Measurements from ENCODE around the gene CDKN2B-AS1. TPM values are rescaled to one million over a fixed set of nuclear protein-coding genes. Genes with fewer than 3 reads are reported as not detected.

The CDKN2B-AS1 gene
- total and polyA plus RNA-seq, 2 of the 13 experiments (the other 11 are each of a cell fraction or from before 2014, with no cell fraction given), result 0.64 to 2.3 TPM

DNA sequence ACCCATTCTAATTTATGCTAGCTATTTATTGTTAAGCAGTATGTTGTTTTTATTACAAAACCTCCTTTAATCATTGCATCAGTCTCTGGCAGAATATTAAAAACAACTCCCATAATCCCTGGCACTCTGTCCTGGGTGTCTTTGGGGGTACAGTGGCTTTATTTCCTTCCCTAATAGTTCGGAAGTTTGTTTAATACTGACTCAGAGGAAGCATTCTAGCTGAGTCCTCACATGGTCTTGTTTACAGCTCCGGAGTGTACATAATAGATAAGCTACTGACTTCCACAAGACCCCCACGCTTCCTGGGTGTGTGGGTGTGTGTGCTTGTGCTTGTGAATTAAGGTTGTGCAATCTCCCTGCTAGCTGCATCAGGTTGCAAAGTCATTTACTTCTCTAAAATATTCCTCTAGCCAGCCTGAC is 164.3 kb downstream of the CDKN2B-AS1 start (continued):
- no peak for TF ChIP-seq GZF1 (CRISPR knock-in tag; IDR thresholded peaks at IDR 0.05)
- no peak for TF ChIP-seq ZNF205 (CRISPR knock-in tag; IDR thresholded peaks at IDR 0.05)
- TF ChIP-seq YEATS4 (CRISPR knock-in tag; IDR thresholded peaks at IDR 0.05; ENCODE audit: borderline replicate concordance), result no peak
- TF ChIP-seq, protein P1, sequence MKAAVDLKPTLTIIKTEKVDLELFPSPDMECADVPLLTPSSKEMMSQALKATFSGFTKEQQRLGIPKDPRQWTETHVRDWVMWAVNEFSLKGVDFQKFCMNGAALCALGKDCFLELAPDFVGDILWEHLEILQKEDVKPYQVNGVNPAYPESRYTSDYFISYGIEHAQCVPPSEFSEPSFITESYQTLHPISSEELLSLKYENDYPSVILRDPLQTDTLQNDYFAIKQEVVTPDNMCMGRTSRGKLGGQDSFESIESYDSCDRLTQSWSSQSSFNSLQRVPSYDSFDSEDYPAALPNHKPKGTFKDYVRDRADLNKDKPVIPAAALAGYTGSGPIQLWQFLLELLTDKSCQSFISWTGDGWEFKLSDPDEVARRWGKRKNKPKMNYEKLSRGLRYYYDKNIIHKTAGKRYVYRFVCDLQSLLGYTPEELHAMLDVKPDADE (CRISPR knock-in tag; IDR thresholded peaks at IDR 0.05), result no peak
- no peak for TF ChIP-seq HNRNPH1 (optimal IDR thresholded peaks at IDR 0.05; ENCODE audit: low read depth, low read length)
- peak; percentile 65 for TF ChIP-seq ZNF12 (CRISPR knock-in tag; IDR thresholded peaks at IDR 0.05)
- TF ChIP-seq, protein P2, sequence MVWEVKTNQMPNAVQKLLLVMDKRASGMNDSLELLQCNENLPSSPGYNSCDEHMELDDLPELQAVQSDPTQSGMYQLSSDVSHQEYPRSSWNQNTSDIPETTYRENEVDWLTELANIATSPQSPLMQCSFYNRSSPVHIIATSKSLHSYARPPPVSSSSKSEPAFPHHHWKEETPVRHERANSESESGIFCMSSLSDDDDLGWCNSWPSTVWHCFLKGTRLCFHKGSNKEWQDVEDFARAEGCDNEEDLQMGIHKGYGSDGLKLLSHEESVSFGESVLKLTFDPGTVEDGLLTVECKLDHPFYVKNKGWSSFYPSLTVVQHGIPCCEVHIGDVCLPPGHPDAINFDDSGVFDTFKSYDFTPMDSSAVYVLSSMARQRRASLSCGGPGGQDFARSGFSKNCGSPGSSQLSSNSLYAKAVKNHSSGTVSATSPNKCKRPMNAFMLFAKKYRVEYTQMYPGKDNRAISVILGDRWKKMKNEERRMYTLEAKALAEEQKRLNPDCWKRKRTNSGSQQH (CRISPR knock-in tag; IDR thresholded peaks at IDR 0.05; ENCODE audit: low read depth), result no peak
- no peak for TF ChIP-seq PAF1 (CRISPR knock-in tag; IDR thresholded peaks at IDR 0.05)
- TF ChIP-seq, protein P3, sequence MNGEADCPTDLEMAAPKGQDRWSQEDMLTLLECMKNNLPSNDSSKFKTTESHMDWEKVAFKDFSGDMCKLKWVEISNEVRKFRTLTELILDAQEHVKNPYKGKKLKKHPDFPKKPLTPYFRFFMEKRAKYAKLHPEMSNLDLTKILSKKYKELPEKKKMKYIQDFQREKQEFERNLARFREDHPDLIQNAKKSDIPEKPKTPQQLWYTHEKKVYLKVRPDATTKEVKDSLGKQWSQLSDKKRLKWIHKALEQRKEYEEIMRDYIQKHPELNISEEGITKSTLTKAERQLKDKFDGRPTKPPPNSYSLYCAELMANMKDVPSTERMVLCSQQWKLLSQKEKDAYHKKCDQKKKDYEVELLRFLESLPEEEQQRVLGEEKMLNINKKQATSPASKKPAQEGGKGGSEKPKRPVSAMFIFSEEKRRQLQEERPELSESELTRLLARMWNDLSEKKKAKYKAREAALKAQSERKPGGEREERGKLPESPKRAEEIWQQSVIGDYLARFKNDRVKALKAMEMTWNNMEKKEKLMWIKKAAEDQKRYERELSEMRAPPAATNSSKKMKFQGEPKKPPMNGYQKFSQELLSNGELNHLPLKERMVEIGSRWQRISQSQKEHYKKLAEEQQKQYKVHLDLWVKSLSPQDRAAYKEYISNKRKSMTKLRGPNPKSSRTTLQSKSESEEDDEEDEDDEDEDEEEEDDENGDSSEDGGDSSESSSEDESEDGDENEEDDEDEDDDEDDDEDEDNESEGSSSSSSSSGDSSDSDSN (CRISPR knock-in tag; IDR thresholded peaks at IDR 0.05), result no peak
- TF ChIP-seq TGIF2 (CRISPR knock-in tag; IDR thresholded peaks at IDR 0.05), result no peak
- TF ChIP-seq ZNF792 (CRISPR knock-in tag; IDR thresholded peaks at IDR 0.05), result peak; percentile 62; the same call in 1 of the 2 replicates
- TF ChIP-seq, protein P4, sequence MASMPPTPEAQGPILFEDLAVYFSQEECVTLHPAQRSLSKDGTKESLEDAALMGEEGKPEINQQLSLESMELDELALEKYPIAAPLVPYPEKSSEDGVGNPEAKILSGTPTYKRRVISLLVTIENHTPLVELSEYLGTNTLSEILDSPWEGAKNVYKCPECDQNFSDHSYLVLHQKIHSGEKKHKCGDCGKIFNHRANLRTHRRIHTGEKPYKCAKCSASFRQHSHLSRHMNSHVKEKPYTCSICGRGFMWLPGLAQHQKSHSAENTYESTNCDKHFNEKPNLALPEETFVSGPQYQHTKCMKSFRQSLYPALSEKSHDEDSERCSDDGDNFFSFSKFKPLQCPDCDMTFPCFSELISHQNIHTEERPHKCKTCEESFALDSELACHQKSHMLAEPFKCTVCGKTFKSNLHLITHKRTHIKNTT (CRISPR knock-in tag; IDR thresholded peaks at IDR 0.05), result no peak
- TF ChIP-seq ZFYVE20 (CRISPR knock-in tag; IDR thresholded peaks at IDR 0.05; ENCODE audit: borderline replicate concordance, low read depth), result no peak
- TF ChIP-seq HNF4A (CRISPR knock-in tag; IDR thresholded peaks at IDR 0.05), result no peak
- TF ChIP-seq SP1 (IDR thresholded peaks at IDR 0.05), result no peak
- TF ChIP-seq SP1 (CRISPR knock-in tag; IDR thresholded peaks at IDR 0.05), result no peak
- no peak; the same call in 1 of the 2 replicates for TF ChIP-seq ZNF816 (CRISPR knock-in tag; IDR thresholded peaks at IDR 0.05; ENCODE audit: borderline replicate concordance)
- peak; percentile 44; the same call in 1 of the 2 replicates for TF ChIP-seq ZBTB20 (CRISPR knock-in tag; IDR thresholded peaks at IDR 0.05; ENCODE audit: borderline replicate concordance, low read depth)
- TF ChIP-seq ZFP36L1 (CRISPR knock-in tag; IDR thresholded peaks at IDR 0.05), result no peak
- no peak for TF ChIP-seq MBNL3 (CRISPR knock-in tag; conservative IDR thresholded peaks at IDR 0.05)
- no peak for TF ChIP-seq ZNF326 (CRISPR knock-in tag; IDR thresholded peaks at IDR 0.05; ENCODE audit: borderline replicate concordance)
- TF ChIP-seq RFXANK (CRISPR knock-in tag; IDR thresholded peaks at IDR 0.05), result no peak
- TF ChIP-seq NR2C2 (CRISPR knock-in tag; IDR thresholded peaks at IDR 0.05; ENCODE audit: borderline replicate concordance), result no peak
- peak; percentile 40; the same call in 1 of the 2 replicates for TF ChIP-seq BCL6 (CRISPR knock-in tag; IDR thresholded peaks at IDR 0.05)
- peak; percentile 78; the same call in 1 of the 2 replicates for TF ChIP-seq CBX5 (CRISPR knock-in tag; IDR thresholded peaks at IDR 0.05; ENCODE audit: borderline replicate concordance)

All from HepG2 (cell line).